ENCODE results near the gene L3MBTL1. TPM values are rescaled to one million over a fixed set of nuclear protein-coding genes. Genes with fewer than 3 reads are reported as not detected.

Gene L3MBTL1
- total RNA-seq, 1 donor from 2014 or later, result 6.0 TPM

DNA sequence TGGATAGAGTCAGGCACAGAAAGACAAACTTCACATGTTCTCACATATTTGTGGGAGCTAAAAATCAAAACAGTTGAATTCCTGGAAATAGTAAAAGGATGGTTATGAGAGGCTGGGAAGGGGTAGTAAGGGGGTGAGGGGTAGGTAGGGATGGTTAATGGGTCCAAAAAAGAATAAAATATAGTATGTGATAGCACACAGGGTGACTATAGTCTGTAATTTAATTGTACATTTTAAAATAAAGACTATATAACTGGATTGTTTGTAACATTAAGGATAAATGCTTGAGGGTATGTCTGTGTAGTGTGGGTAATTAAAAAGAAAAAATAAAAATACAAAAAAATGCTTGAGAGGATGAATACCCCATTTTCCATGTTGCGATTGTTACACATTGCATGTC, 39.9 kb upstream of the L3MBTL1 start:
- no peak for DNase-seq (ENCODE audit: low read depth)
- Histone ChIP-seq H3K27me3 (ENCODE audit: control insufficient read depth, insufficient read depth, low read length) (no peaks in the 10 kb centered on the region), H3K36me3 (ENCODE audit: control insufficient read depth, insufficient read depth, low read length) (peaks cover 3% of the 10 kb centered on the region), H3K4me3 (ENCODE audit: low read depth, low read length) (no peak overlapping the region)
- no peak for TF ChIP-seq CTCF (IDR thresholded peaks at IDR 0.05; ENCODE audit: insufficient read depth, low read length, poor library complexity, severe bottlenecking)

GRCh38 chr20:43472671-43473380, 34.7 kb upstream of the L3MBTL1 start:
- Histone ChIP-seq H3K27me3 (ENCODE audit: control insufficient read depth, insufficient read depth, low read length) (no peaks in the 10 kb centered on the region), H3K36me3 (ENCODE audit: control insufficient read depth, insufficient read depth, low read length) (no peaks in the 10 kb centered on the region), H3K4me3 (ENCODE audit: low read depth, low read length) (no peak overlapping the region)
- TF ChIP-seq CTCF (IDR thresholded peaks at IDR 0.05; ENCODE audit: insufficient read depth, low read length, poor library complexity, severe bottlenecking), result no peak
- no peak for DNase-seq (ENCODE audit: low read depth)

DNA sequence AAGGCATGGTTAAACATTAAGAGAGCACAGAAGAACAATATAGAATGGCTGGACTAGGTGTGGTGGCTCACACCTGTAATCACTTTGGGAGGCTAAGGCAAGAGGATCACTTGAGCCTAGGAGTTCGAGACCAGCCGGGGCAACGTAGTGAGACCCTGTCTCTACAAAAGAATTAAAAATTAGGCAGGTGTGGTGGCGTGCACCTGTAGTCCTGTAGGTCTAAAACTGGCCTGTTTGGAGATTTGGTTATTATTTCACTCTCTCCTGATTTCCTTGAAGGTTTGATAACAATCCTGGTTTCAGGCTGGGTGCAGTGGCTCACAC, 34.2 kb upstream of the L3MBTL1 start:
- Histone ChIP-seq H3K36me3 (ENCODE audit: control insufficient read depth, insufficient read depth, low read length) (no peaks in the 10 kb centered on the region), H3K4me3 (ENCODE audit: low read depth, low read length) (no peak overlapping the region), H3K27me3 (ENCODE audit: control insufficient read depth, insufficient read depth, low read length) (no peaks in the 10 kb centered on the region)
- TF ChIP-seq CTCF (IDR thresholded peaks at IDR 0.05; ENCODE audit: insufficient read depth, low read length, poor library complexity, severe bottlenecking), result no peak
- no peak for DNase-seq (ENCODE audit: low read depth)

- TF ChIP-seq CTCF (IDR thresholded peaks at IDR 0.05; ENCODE audit: insufficient read depth, low read length, poor library complexity, severe bottlenecking), result no peak
These were observed 30.3 kb upstream of the L3MBTL1 start for GRCh38 chr20:43477193-43477592.

DNA sequence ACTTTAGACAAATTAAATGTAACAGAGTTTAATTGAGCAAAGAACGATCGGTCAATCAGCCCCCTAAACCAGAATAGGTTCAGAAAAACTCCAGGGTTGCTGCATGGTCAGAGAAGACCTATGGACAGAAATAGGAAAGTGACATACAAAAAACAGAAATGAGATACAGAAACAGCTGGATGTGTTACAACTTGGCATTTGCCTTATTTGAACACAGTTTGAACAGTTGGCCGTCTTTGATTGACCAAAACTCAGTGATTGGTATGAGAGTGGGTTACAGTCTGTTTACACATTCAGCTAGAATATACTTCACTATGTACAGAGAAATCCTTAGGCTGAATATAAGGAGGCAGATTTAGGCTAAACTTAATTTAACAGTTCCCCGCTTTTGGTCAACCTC, 29.9 kb upstream of the L3MBTL1 start:
- no peak for DNase-seq (ENCODE audit: low read depth)
- Histone ChIP-seq H3K4me3 (ENCODE audit: low read depth, low read length) (no peak overlapping the region), H3K27me3 (ENCODE audit: control insufficient read depth, insufficient read depth, low read length) (no peaks in the 10 kb centered on the region), H3K36me3 (ENCODE audit: control insufficient read depth, insufficient read depth, low read length) (no peaks in the 10 kb centered on the region)
- TF ChIP-seq CTCF (IDR thresholded peaks at IDR 0.05; ENCODE audit: insufficient read depth, low read length, poor library complexity, severe bottlenecking), result no peak

More at GRCh38 chr20:43477193-43477592, 30.3 kb upstream of the L3MBTL1 start:
- Histone ChIP-seq H3K27me3 (ENCODE audit: control insufficient read depth, insufficient read depth, low read length) (no peaks in the 10 kb centered on the region), H3K36me3 (ENCODE audit: control insufficient read depth, insufficient read depth, low read length) (no peaks in the 10 kb centered on the region), H3K4me3 (ENCODE audit: low read depth, low read length) (no peak overlapping the region)
- DNase-seq (ENCODE audit: low read depth), result no peak

GRCh38 chr20:43490038-43490437, 17.5 kb upstream of the L3MBTL1 start:
- TF ChIP-seq CTCF (IDR thresholded peaks at IDR 0.05; ENCODE audit: insufficient read depth, low read length, poor library complexity, severe bottlenecking), result no peak
- H3K36me3 ChIP-seq (ENCODE audit: control insufficient read depth, insufficient read depth, low read length), result no peaks in the 10 kb centered on the region
- no peaks in the 10 kb centered on the region for H3K27me3 ChIP-seq (ENCODE audit: control insufficient read depth, insufficient read depth, low read length)
- no peak for DNase-seq (ENCODE audit: low read depth)
- no peak overlapping the region for H3K4me3 ChIP-seq (ENCODE audit: low read depth, low read length)
